Trophoblast cell (in vitro differentiated cells and primary cell): ENCODE data around the gene RNF17.

ENCODE experiments used
- DNase-seq, 2 donors: peaks; one replicate each; pipeline ENCODE4 v3.0.0-alpha.2; 2016
- H2AFZ ChIP-seq: 2 replicates; pipeline ENCODE4 v1.6.1; 2013; ENCODE audit warnings: low read length, moderate library complexity, mild to moderate bottlenecking; ENCODE audit not compliant: insufficient read depth, poor library complexity
- H2AK5ac ChIP-seq: 2 replicates; pipeline ENCODE4 v1.6.1; 2013; ENCODE audit warnings: mild to moderate bottlenecking, low read length
- H2BK120ac ChIP-seq: 2 replicates; pipeline ENCODE4 v1.6.1; 2013; ENCODE audit warnings: low read length, mild to moderate bottlenecking, moderate library complexity; ENCODE audit not compliant: insufficient read depth, poor library complexity
- H2BK12ac ChIP-seq: 2 replicates; pipeline ENCODE4 v1.6.1; 2013; ENCODE audit warnings: mild to moderate bottlenecking, low read length, moderate library complexity
- H2BK5ac ChIP-seq: 2 replicates; pipeline ENCODE4 v1.6.1; 2013; ENCODE audit warnings: low read length, low read depth, moderate library complexity, mild to moderate bottlenecking; ENCODE audit not compliant: poor library complexity
- H3K14ac ChIP-seq: 2 replicates; pipeline ENCODE4 v1.6.1; 2013; ENCODE audit warnings: mild to moderate bottlenecking, low read length
- H3K18ac ChIP-seq: 2 replicates; pipeline ENCODE4 v1.6.1; 2013; ENCODE audit warnings: mild to moderate bottlenecking, low read length
- H3K23ac ChIP-seq: 2 replicates; pipeline ENCODE4 v1.6.1; 2013; ENCODE audit warnings: low read length
- H3K27ac ChIP-seq: 2 replicates; pipeline ENCODE4 v1.5.1; 2013; ENCODE audit warnings: low read depth, mild to moderate bottlenecking, inconsistent platforms, low read length, moderate library complexity
- H3K27me3 ChIP-seq: 2 replicates; pipeline ENCODE4 v1.6.1; 2013; ENCODE audit warnings: inconsistent platforms, mild to moderate bottlenecking, low read length, moderate library complexity; ENCODE audit not compliant: insufficient read depth
- H3K36me3 ChIP-seq, 2 experiments: 1 replicate in 1 of 2; 2 replicates in 1 of 2; pipeline ENCODE4 v1.6.1; 2013; ENCODE audit warnings: low read length in 2 of 2, mild to moderate bottlenecking in 2 of 2, moderate library complexity in 1 of 2; ENCODE audit not compliant: insufficient read depth in 2 of 2, control insufficient read depth in 1 of 2
- H3K4ac ChIP-seq: 2 replicates; pipeline ENCODE4 v1.6.1; 2013; ENCODE audit warnings: low read depth, mild to moderate bottlenecking, low read length, moderate library complexity
- H3K4me1 ChIP-seq, 2 experiments: 1 replicate in 1 of 2; 2 replicates in 1 of 2; pipeline ENCODE4 v1.6.1; 2013; ENCODE audit warnings: low read length in 2 of 2, mild to moderate bottlenecking in 2 of 2, moderate library complexity in 1 of 2; ENCODE audit not compliant: insufficient read depth in 2 of 2, control insufficient read depth in 1 of 2
- H3K4me2 ChIP-seq: 2 replicates; pipeline ENCODE4 v1.6.1; 2013; ENCODE audit warnings: inconsistent platforms, mild to moderate bottlenecking, low read length, moderate library complexity
- H3K4me3 ChIP-seq: 2 replicates; pipeline ENCODE4 v1.5.1; 2013; ENCODE audit warnings: mild to moderate bottlenecking, low read depth, low read length, inconsistent platforms
- H3K79me1 ChIP-seq: one replicate; pipeline ENCODE4 v1.6.1; 2013; ENCODE audit warnings: low read length
- H3K79me2 ChIP-seq: 2 replicates; pipeline ENCODE4 v1.6.1; 2013; ENCODE audit warnings: low read length, mild to moderate bottlenecking; ENCODE audit not compliant: control insufficient read depth, insufficient read depth, poor library complexity
- H3K9ac ChIP-seq: 2 replicates; pipeline ENCODE4 v1.6.1; 2013; ENCODE audit warnings: mild to moderate bottlenecking, low read length
- H3K9me3 ChIP-seq: 2 replicates; pipeline ENCODE4 v1.6.1; 2013; ENCODE audit warnings: low read depth, mild to moderate bottlenecking, control low read depth, inconsistent platforms, low read length; ENCODE audit not compliant: insufficient read depth
- H4K12ac ChIP-seq: 2 replicates; pipeline ENCODE4 v1.6.1; 2013; ENCODE audit warnings: low read depth, mild to moderate bottlenecking, low read length, moderate library complexity
- H4K8ac ChIP-seq: 2 replicates; pipeline ENCODE4 v1.6.1; 2013; ENCODE audit warnings: low read depth, mild to moderate bottlenecking, low read length, moderate library complexity
- H4K91ac ChIP-seq: one replicate; pipeline ENCODE4 v1.6.1; 2013; ENCODE audit warnings: low read depth, mild to moderate bottlenecking, low read length, moderate library complexity
- WGBS: extraction: QIAGEN DNeasy Blood & Tissue Kit; methylation state at CpG from one replicate; pipeline ENCODE4 v1.1.7; 2013; ENCODE audit warnings: missing lambda C conversion rate; ENCODE audit not compliant: insufficient read length, insufficient coverage; ENCODE audit errors: extremely low coverage; 5-methylcytosine and 5-hydroxymethylcytosine counted together

RNF17 gene

GRCh38 chr13:24875566-24875965 is 111.6 kb downstream of the RNF17 start:
- Histone ChIP-seq H3K27me3 (no peaks in the 10 kb centered on the region), H3K14ac (no peak overlapping the region), H3K27ac (peak overlapping the region; percentile 38), H3K9me3 (no peaks in the 10 kb centered on the region), H3K18ac (no peak overlapping the region), H3K4me1 (peaks cover 2 to 5% of the 10 kb centered on the region in 2 experiments), H3K79me2 (no peaks in the 10 kb centered on the region), H2BK5ac (no peak overlapping the region), H2BK12ac (no peak overlapping the region), H4K12ac (no peak overlapping the region), H2AFZ (no peak overlapping the region), H3K79me1 (no peaks in the 10 kb centered on the region), H3K4me2 (no peak overlapping the region), H3K4me3 (no peak overlapping the region), H2AK5ac (no peak overlapping the region), H4K91ac (no peak overlapping the region), H3K23ac (no peak overlapping the region), H2BK120ac (no peak overlapping the region), H4K8ac (no peak overlapping the region), H3K9ac (no peak overlapping the region), H3K36me3 (no peaks in the 10 kb centered on the region), H3K4ac (no peak overlapping the region)
- peak in 1 of 2 donors; percentile 3 for DNase-seq
- no CpG with 5 or more reads among the region's 6 CpGs for WGBS

GRCh38 chr13:24877531-24877930 is 113.6 kb downstream of the RNF17 start:
- no peaks in the 10 kb centered on the region for H3K27me3 ChIP-seq
- no peak for DNase-seq
- no peak overlapping the region for H2BK120ac ChIP-seq
- H2AK5ac ChIP-seq: no peak overlapping the region
- H4K8ac ChIP-seq: no peak overlapping the region
- no peak overlapping the region for H2AFZ ChIP-seq
- H4K12ac ChIP-seq: no peak overlapping the region
- H3K4ac ChIP-seq: no peak overlapping the region
- H3K79me2 ChIP-seq: no peaks in the 10 kb centered on the region
- H3K36me3 ChIP-seq: peaks cover 0 to 2% of the 10 kb centered on the region in 2 experiments
- H3K4me2 ChIP-seq: no peak overlapping the region
- WGBS: no CpG with 5 or more reads among the region's 1 CpG
- H3K18ac ChIP-seq: no peak overlapping the region
- no peak overlapping the region for H3K27ac ChIP-seq
- no peak overlapping the region for H3K14ac ChIP-seq
- H2BK12ac ChIP-seq: no peak overlapping the region
- H3K79me1 ChIP-seq: no peaks in the 10 kb centered on the region
- H3K9me3 ChIP-seq: no peaks in the 10 kb centered on the region
- H3K23ac ChIP-seq: no peak overlapping the region
- H4K91ac ChIP-seq: no peak overlapping the region
- H2BK5ac ChIP-seq: no peak overlapping the region
- H3K4me1 ChIP-seq: peaks cover 2 to 5% of the 10 kb centered on the region in 2 experiments
- no peak overlapping the region for H3K9ac ChIP-seq
- no peak overlapping the region for H3K4me3 ChIP-seq

GRCh38 chr13:24878340-24878739 is 114.4 kb downstream of the RNF17 start:
- no peaks in the 10 kb centered on the region for H3K9me3 ChIP-seq
- H3K27ac ChIP-seq: no peak overlapping the region
- no peak overlapping the region for H3K4ac ChIP-seq
- no peak overlapping the region for H3K4me3 ChIP-seq
- H3K79me2 ChIP-seq: no peaks in the 10 kb centered on the region
- no peak overlapping the region for H3K14ac ChIP-seq
- no peaks in the 10 kb centered on the region for H3K79me1 ChIP-seq
- H3K4me1 ChIP-seq: peaks cover 2 to 5% of the 10 kb centered on the region in 2 experiments
- no peak for DNase-seq
- no peak overlapping the region for H4K91ac ChIP-seq
- H2BK12ac ChIP-seq: no peak overlapping the region
- H3K27me3 ChIP-seq: no peaks in the 10 kb centered on the region
- WGBS: no CpG with 5 or more reads among the region's 2 CpGs
- H4K12ac ChIP-seq: no peak overlapping the region
- H2BK5ac ChIP-seq: no peak overlapping the region
- H2AFZ ChIP-seq: no peak overlapping the region
- no peak overlapping the region for H3K9ac ChIP-seq
- H3K4me2 ChIP-seq: no peak overlapping the region
- H2AK5ac ChIP-seq: no peak overlapping the region
- no peak overlapping the region for H2BK120ac ChIP-seq
- H3K36me3 ChIP-seq: peaks cover 0 to 3% of the 10 kb centered on the region in 2 experiments
- no peak overlapping the region for H3K18ac ChIP-seq
- no peak overlapping the region for H3K23ac ChIP-seq
- no peak overlapping the region for H4K8ac ChIP-seq

- Histone ChIP-seq H3K79me1 (no peaks in the 10 kb centered on the region), H2BK12ac (no peak overlapping the region), H3K4me1 (peaks cover 2 to 9% of the 10 kb centered on the region in 2 experiments), H4K91ac (no peak overlapping the region), H4K8ac (no peak overlapping the region), H2BK120ac (no peak overlapping the region), H3K4me3 (no peak overlapping the region), H2AFZ (no peak overlapping the region), H3K27me3 (no peaks in the 10 kb centered on the region), H3K23ac (no peak overlapping the region), H3K79me2 (no peaks in the 10 kb centered on the region), H3K18ac (no peak overlapping the region), H3K4ac (no peak overlapping the region), H3K14ac (no peak overlapping the region), H3K9me3 (no peaks in the 10 kb centered on the region), H3K36me3 (peaks cover 0 to 9% of the 10 kb centered on the region in 2 experiments), H3K9ac (no peak overlapping the region), H4K12ac (no peak overlapping the region), H2BK5ac (no peak overlapping the region), H2AK5ac (no peak overlapping the region), H3K27ac (no peak overlapping the region), H3K4me2 (no peak overlapping the region)
- DNase-seq: no peak
- WGBS: no CpG with 5 or more reads among the region's 2 CpGs
These were observed 118.7 kb downstream of the RNF17 start for GRCh38 chr13:24882665-24883064.
